ENCODE data around the gene GAB1. TPM values are rescaled to one million over a fixed set of nuclear protein-coding genes. Genes with fewer than 3 reads are reported as not detected.

Gene GAB1
- total RNA-seq, 1 experiment from 2014 or later, result 15.3 TPM

DNA sequence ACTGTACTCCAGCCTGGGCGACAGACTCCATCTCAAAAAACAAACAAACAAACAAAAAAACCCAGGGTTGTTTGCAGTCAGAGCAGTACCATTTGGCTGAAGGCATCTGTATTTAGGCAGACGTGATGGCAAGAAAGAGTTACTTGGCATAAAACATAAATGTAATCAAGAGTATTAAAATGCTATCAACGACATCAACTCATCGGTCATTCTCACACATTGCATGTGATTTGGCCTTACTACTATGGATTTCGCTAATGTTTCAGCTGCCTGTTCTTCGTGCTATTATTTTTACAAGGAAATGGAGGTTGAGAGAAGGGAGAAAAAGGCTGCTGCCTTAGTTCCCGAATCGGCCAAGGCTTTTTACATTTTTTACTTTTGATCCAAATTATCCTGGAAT is 161.3 kb downstream of the GAB1 start:
- H2BK20ac ChIP-seq (ENCODE audit: low read depth, low read length, poor library complexity, severe bottlenecking), result no peak overlapping the region
- no peak for DNase-seq
- Mint-ChIP-seq H3K27ac (no peak overlapping the region), H3K4me1 (no peaks in the 10 kb centered on the region), H3K9me3 (no peaks in the 10 kb centered on the region), H3K36me3 (ENCODE audit: insufficient read depth in 1 of 3, low read depth in 3 of 3) (no peaks in the 10 kb centered on the region), H3K27me3 (ENCODE audit: low read depth) (no peaks in the 10 kb centered on the region), H3K4me3 (no peak overlapping the region)
- H3K23me2 ChIP-seq (ENCODE audit: insufficient read length, low read depth, low read length, poor library complexity, severe bottlenecking), result no peaks in the 10 kb centered on the region
- no peak overlapping the region for H3K23ac ChIP-seq (ENCODE audit: insufficient read length, low read depth, low read length)
- H3K9me3 ChIP-seq (ENCODE audit: control insufficient read depth, low read depth, low read length), result no peaks in the 10 kb centered on the region
- H3K56ac ChIP-seq (ENCODE audit: insufficient read length, low read depth, low read length), result no peak overlapping the region
- H3K14ac ChIP-seq (ENCODE audit: insufficient read depth, low read length), result no peak overlapping the region
- H2BK120ac ChIP-seq (ENCODE audit: low read depth, low read length, poor library complexity, severe bottlenecking), result no peak overlapping the region
- no peak for TF ChIP-seq CTCF (conservative IDR thresholded peaks at IDR 0.05)
- no CpG with 5 or more reads among the region's 8 CpGs for WGBS (ENCODE audit: extremely low coverage, insufficient read length, low lambda C conversion rate)
- H2AFZ ChIP-seq (ENCODE audit: low read length), result no peak overlapping the region
- no peaks in the 10 kb centered on the region for H3K79me1 ChIP-seq (ENCODE audit: insufficient read depth, low read depth, low read length, poor library complexity, severe bottlenecking)
- no peaks in the 10 kb centered on the region for H3K4me1 ChIP-seq (ENCODE audit: insufficient read depth, low read length)
- no peak overlapping the region for H4K91ac ChIP-seq (ENCODE audit: insufficient read length, low read depth, low read length)
- no peaks in the 10 kb centered on the region for H3K27me3 ChIP-seq (ENCODE audit: insufficient read depth, low read length)
- H3K79me2 ChIP-seq (ENCODE audit: insufficient read depth, low read length), result no peaks in the 10 kb centered on the region
- H3K27ac ChIP-seq (ENCODE audit: insufficient read length, low read depth, low read length), result no peak overlapping the region
- no peak overlapping the region for H4K5ac ChIP-seq (ENCODE audit: insufficient read length, low read depth, low read length)
- H2AK5ac ChIP-seq (ENCODE audit: insufficient read length, low read length), result no peak overlapping the region
- H3K9ac ChIP-seq (ENCODE audit: extremely low read depth, insufficient read length, low read length), result no peak overlapping the region
- H3K18ac ChIP-seq (ENCODE audit: insufficient read length, low read depth, low read length), result no peak overlapping the region
- H3K4me2 ChIP-seq (ENCODE audit: insufficient read depth, insufficient read length, low read length), result no peak overlapping the region
- no peak overlapping the region for H3K4ac ChIP-seq (ENCODE audit: low read depth, low read length)
- no peak overlapping the region for H4K8ac ChIP-seq (replicated peaks; ENCODE audit: insufficient read length, low read depth, low read length)
- H2BK5ac ChIP-seq (ENCODE audit: insufficient read length, low read length), result no peak overlapping the region
- H2BK15ac ChIP-seq (ENCODE audit: low read depth, low read length), result no peak overlapping the region
- H4K20me1 ChIP-seq (ENCODE audit: control insufficient read depth, insufficient read depth, insufficient read length), result no peaks in the 10 kb centered on the region
- no peak overlapping the region for H3T11ph ChIP-seq (ENCODE audit: low read length)
- no peak overlapping the region for H2BK12ac ChIP-seq (ENCODE audit: insufficient read length, low read depth, low read length)
